ENCODE measurements around the gene CD160.
A peak's percentile ranks its signal among the peaks of the same experiment; 100 is the strongest.
"Not testable (repeated sequence)": the region's sequence is repeated elsewhere in the genome, so short reads cannot be mapped to it uniquely, and the experiment has no call there.

Gene CD160

GRCh38 chr1:145710291-145711027 is 8.8 kb upstream of the CD160 start:
- no peak for DNase-seq (ENCODE audit: low spot score)

- no peak for DNase-seq (ENCODE audit: low spot score)
Measured at GRCh38 chr1:145711213-145711651, 8.1 kb upstream of the CD160 start.

- DNase-seq (ENCODE audit: low spot score): no peak
Measured at GRCh38 chr1:145714524-145715111, 4.7 kb upstream of the CD160 start.

GRCh38 chr1:145716641-145717345 is 2.5 kb upstream of the CD160 start:
- no peak for DNase-seq (ENCODE audit: low spot score)

- DNase-seq (ENCODE audit: low spot score): no peak
Measured at GRCh38 chr1:145717833-145718232, 1.5 kb upstream of the CD160 start.

GRCh38 chr1:145718465-145718864 is 834 bp upstream of the CD160 start:
- not testable (repeated sequence) for DNase-seq (ENCODE audit: low spot score)

- DNase-seq (ENCODE audit: low spot score): no peak
Measured at GRCh38 chr1:145720556-145720877, 1.2 kb downstream of the CD160 start.

- peak; percentile 58 for DNase-seq (ENCODE audit: low spot score)
Measured at GRCh38 chr1:145720878-145721671, 1.8 kb downstream of the CD160 start.

- DNase-seq (ENCODE audit: low spot score): not testable (repeated sequence)
Measured at GRCh38 chr1:145726193-145726592, 6.9 kb downstream of the CD160 start.

- DNase-seq (ENCODE audit: low spot score): no peak
Measured at GRCh38 chr1:145729196-145729595, 9.9 kb downstream of the CD160 start.

GRCh38 chr1:145729666-145730436 is 10.6 kb downstream of the CD160 start:
- DNase-seq (ENCODE audit: low spot score): no peak

GRCh38 chr1:145730467-145730866 is 11.2 kb downstream of the CD160 start:
- no peak for DNase-seq (ENCODE audit: low spot score)

GRCh38 chr1:145730900-145731299 is 11.6 kb downstream of the CD160 start:
- DNase-seq (ENCODE audit: low spot score): no peak

GRCh38 chr1:145736191-145736590 is 16.9 kb downstream of the CD160 start:
- no peak for DNase-seq (ENCODE audit: low spot score)

- no peak for DNase-seq (ENCODE audit: low spot score)
Measured at GRCh38 chr1:145740269-145740668, 21.0 kb downstream of the CD160 start.

- no peak for DNase-seq (ENCODE audit: low spot score)
Measured at GRCh38 chr1:145747398-145748247, 28.3 kb downstream of the CD160 start.

GRCh38 chr1:145750426-145750825 is 31.1 kb downstream of the CD160 start:
- no peak for DNase-seq (ENCODE audit: low spot score)

- DNase-seq (ENCODE audit: low spot score): no peak
Measured at GRCh38 chr1:145751491-145752037, 32.3 kb downstream of the CD160 start.

GRCh38 chr1:145757420-145757819 is 38.1 kb downstream of the CD160 start:
- DNase-seq (ENCODE audit: low spot score): no peak

GRCh38 chr1:145758116-145758515 is 38.8 kb downstream of the CD160 start:
- DNase-seq (ENCODE audit: low spot score): no peak
